ENCODE results near the gene MAP3K21. TPM values are rescaled to one million over a fixed set of nuclear protein-coding genes. Genes with fewer than 3 reads are reported as not detected.

Gene MAP3K21
- total RNA-seq (2022; extraction: Qiagen RNA extraction): 7.3 to 10.5 TPM (median 9.3 TPM) in 5 replicates

GRCh38 chr1:233327651-233328141 lies at the start of gene MAP3K21:
TSS of gene MAP3K21 (plus strand) at chr1:233327724. CDS start at chr1:233328029, 305 bp downstream.

GRCh38 chr1:233295237-233295974 lies 32.1 kb upstream of the MAP3K21 start, which contains the start of gene PCNX2:
TSS of gene PCNX2 (minus strand) at chr1:233295725. CDS start at chr1:233295478, 247 bp downstream.

Other genes starting within 250 kb of the MAP3K21 start
- 6.3 to 10.2 TPM (median 9.2 TPM) in 5 replicates for gene PCNX2, start 32.0 kb upstream of the MAP3K21 start, total RNA-seq (2022; extraction: Qiagen RNA extraction)

Measured in A549 treated with dexamethasone at 1 μM for 4 hours (cell line).